CD14-positive monocyte (primary cell): ENCODE data around the gene PLEKHD1. TPM values are rescaled to one million over a fixed set of nuclear protein-coding genes. Genes with fewer than 3 reads are reported as not detected.

Source experiments
- DNase-seq, 3 donors: peaks; one replicate each; pipeline ENCODE4 v3.0.0-alpha.2; 2011 to 2022
- H2AFZ ChIP-seq: 2 replicates; pipeline ENCODE4 v1.6.0; 2012; ENCODE audit warnings: mild to moderate bottlenecking, low read depth, low read length, inconsistent platforms; ENCODE audit not compliant: insufficient read depth, poor library complexity, severe bottlenecking
- H3K27ac ChIP-seq, 2 donors: 1 replicate in 1 of 2; 2 replicates in 1 of 2; pipeline ENCODE4 v1.5.1; 2012 to 2013; ENCODE audit warnings: low read length in 2 of 2, control low read depth in 1 of 2, inconsistent platforms in 1 of 2, low read depth in 1 of 2, mild to moderate bottlenecking in 1 of 2
- H3K27me3 ChIP-seq, 2 donors: one replicate each; pipeline versions ENCODE4 v1.6.0 to v1.6.1; 2011 to 2013; ENCODE audit warnings: low read length in 2 of 2; ENCODE audit not compliant: control insufficient read depth in 2 of 2, insufficient read depth in 2 of 2
- H3K36me3 ChIP-seq, 2 donors: replicated peaks in 1 of 2; 1 replicate in 1 of 2; 2 replicates in 1 of 2; pipeline versions ENCODE4 v1.5.1 to v1.6.1; 2012 to 2013; ENCODE audit warnings: low read length in 2 of 2, control low read depth in 1 of 2, inconsistent platforms in 1 of 2, mild to moderate bottlenecking in 1 of 2; ENCODE audit not compliant: insufficient read depth in 2 of 2, control insufficient read depth in 1 of 2
- H3K4me1 ChIP-seq, 2 donors: 1 replicate in 1 of 2; 2 replicates in 1 of 2; pipeline versions ENCODE4 v1.5.1 to v1.6.1; 2012 to 2013; ENCODE audit warnings: low read length in 2 of 2, control low read depth in 1 of 2, inconsistent platforms in 1 of 2, mild to moderate bottlenecking in 1 of 2, moderate library complexity in 1 of 2; ENCODE audit not compliant: insufficient read depth in 2 of 2, control insufficient read depth in 1 of 2
- H3K4me2 ChIP-seq: replicated peaks from 2 replicates; pipeline ENCODE3; 2012; ENCODE audit warnings: low read length, moderate library complexity, mild to moderate bottlenecking; ENCODE audit not compliant: poor library complexity, severe bottlenecking; ENCODE audit errors: extremely low read depth
- H3K4me3 ChIP-seq, 3 experiments: fragments of 200-600 bp in 1 of 3; sonication (generic) in 1 of 3; replicated peaks in 1 of 3; 1 replicate in 2 of 3; 2 replicates in 1 of 3; pipeline ENCODE4 v1.5.1; 2011 to 2013; ENCODE audit warnings: low read length in 3 of 3, mild to moderate bottlenecking in 3 of 3, control low read depth in 2 of 3, low read depth in 2 of 3, inconsistent platforms in 1 of 3, moderate library complexity in 1 of 3
- H3K79me2 ChIP-seq: 2 replicates; pipeline ENCODE4 v1.6.0; 2012; ENCODE audit warnings: mild to moderate bottlenecking, control low read depth, inconsistent platforms, low read length, moderate library complexity; ENCODE audit not compliant: insufficient read depth
- H3K9ac ChIP-seq: 2 replicates; pipeline ENCODE4 v1.6.0; 2017; ENCODE audit warnings: low read length, mild to moderate bottlenecking; ENCODE audit not compliant: insufficient read depth, poor library complexity, severe bottlenecking
- H3K9me3 ChIP-seq, 2 donors: replicated peaks in 1 of 2; 1 replicate in 1 of 2; 2 replicates in 1 of 2; pipeline versions ENCODE4 v1.5.1 to v1.6.1; 2012 to 2013; ENCODE audit warnings: low read length in 2 of 2, control low read depth in 1 of 2; ENCODE audit not compliant: control insufficient read depth in 1 of 2, insufficient read depth in 1 of 2
- H4K20me1 ChIP-seq: 2 replicates; pipeline ENCODE4 v1.6.0; 2012; ENCODE audit warnings: mild to moderate bottlenecking, low read length, control low read depth, moderate library complexity; ENCODE audit not compliant: insufficient read depth
- H3K27ac Mint-ChIP-seq, 7 donors: one replicate each; pipeline ENCODE4 v1.8.0; 2020; ENCODE audit warnings: mild to moderate bottlenecking in 7 of 7, mixed read lengths in 7 of 7, moderate library complexity in 6 of 7, inconsistent platforms in 2 of 7
- H3K27me3 Mint-ChIP-seq, 3 donors: one replicate each; pipeline ENCODE4 v1.8.0; 2021 to 2022; ENCODE audit warnings: low read depth in 3 of 3, mild to moderate bottlenecking in 3 of 3, mixed read lengths in 3 of 3, moderate library complexity in 3 of 3, inconsistent platforms in 1 of 3
- H3K36me3 Mint-ChIP-seq, 2 donors: one replicate each; pipeline ENCODE4 v1.8.0; 2020; ENCODE audit warnings: mixed read lengths in 2 of 2, inconsistent platforms in 1 of 2, mild to moderate bottlenecking in 1 of 2
- H3K4me1 Mint-ChIP-seq: one replicate; pipeline ENCODE4 v1.8.0; 2020; ENCODE audit warnings: mild to moderate bottlenecking, mixed read lengths
- H3K4me3 Mint-ChIP-seq, 2 donors: one replicate each; pipeline ENCODE4 v1.8.0; 2020; ENCODE audit warnings: mild to moderate bottlenecking in 2 of 2, mixed read lengths in 2 of 2, moderate library complexity in 1 of 2
- H3K9me3 Mint-ChIP-seq, 7 donors: one replicate each; pipeline ENCODE4 v1.8.0; 2020 to 2022; ENCODE audit warnings: mixed read lengths in 7 of 7, mild to moderate bottlenecking in 6 of 7, moderate library complexity in 6 of 7, inconsistent platforms in 2 of 7
- WGBS: methylation state at CpG from one replicate; pipeline ENCODE4 v1.1.5; 2013; ENCODE audit warnings: missing lambda C conversion rate; ENCODE audit not compliant: insufficient coverage; 5-methylcytosine and 5-hydroxymethylcytosine counted together
- intact Hi-C, 2 donors: fragments of 100-400 bp; cut with micrococcal nuclease; formaldehyde crosslinking; loops; one replicate each; pipeline versions ENCODE4 v1.15.0 to v1.15.1; 2023
- polyA plus RNA-seq, 3 donors: library from polyadenylated mRNA; depleted of rRNA in 1 of 3; unstranded in 2 of 3; stranded (reverse) in 1 of 3; fragments of 300-500 nt in 2 of 3; fragments of >200 nt in 1 of 3; fragmentation: Illumina TruSeq in 2 of 3; gene quantifications; 1 replicate in 2 of 3; 2 replicates in 1 of 3; pipeline ENCODE4 v1.2.3, GENCODE V29; 2012 to 2021
- TF ChIP-seq, protein P1 (sequence below): fragments of 200-600 bp; IDR thresholded peaks from one replicate; pipeline ENCODE4 v1.8.0; 2022; ENCODE audit warnings: antibody characterized with exemption, mild to moderate bottlenecking

Gene PLEKHD1
- polyA plus RNA-seq, 3 donors, result 0.09 TPM; not detected in 2

DNA sequence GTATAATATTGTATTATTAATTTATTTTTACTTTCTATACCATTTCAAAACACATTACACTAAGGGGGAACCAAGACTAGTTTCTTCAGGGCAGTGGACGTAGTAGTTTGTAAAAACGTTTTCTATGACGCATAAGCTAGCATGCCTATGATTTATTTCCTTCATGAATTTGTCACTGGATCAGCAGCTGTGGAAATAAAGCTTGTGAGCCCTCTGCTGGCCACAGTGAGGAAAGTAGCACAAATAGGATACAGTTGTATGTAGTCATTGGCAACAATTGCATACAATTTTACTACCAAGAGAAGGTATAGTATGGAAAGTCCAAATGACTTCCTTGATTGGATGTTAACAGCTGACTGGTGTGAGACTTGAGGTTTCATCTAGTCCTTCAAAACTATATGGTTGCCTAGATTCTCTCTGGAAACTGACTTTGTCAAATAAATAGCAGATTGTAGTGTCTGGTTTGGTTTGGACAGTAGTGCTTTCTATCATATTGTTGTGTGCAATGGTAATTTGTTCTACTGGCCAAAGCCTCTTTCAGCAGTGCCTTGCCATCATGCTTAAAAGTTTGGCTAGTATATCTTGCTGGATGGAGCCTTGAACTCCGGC, 24.3 kb upstream of the PLEKHD1 start:
- no peak overlapping the region for H3K4me3 ChIP-seq
- DNase-seq, result peak; percentile 69 to 87 (median 77)
- 100% methylated on average over 1 of the region's 4 CpGs for WGBS
- no peaks in the 10 kb centered on the region for H3K79me2 ChIP-seq
- Mint-ChIP-seq H3K4me1 (no peaks in the 10 kb centered on the region), H3K27ac (peak overlapping the region in 5 of 7 donors; percentile 67 to 93 (median 75)), H3K27me3 (peaks cover 0 to 1% (median 0%) of the 10 kb centered on the region in 3 donors), H3K36me3 (peaks cover 56 to 68% of the 10 kb centered on the region in 2 donors), H3K9me3 (no peaks in the 10 kb centered on the region), H3K4me3 (no peak overlapping the region)
- H3K9ac ChIP-seq, result no peak overlapping the region
- TF ChIP-seq, protein P1, sequence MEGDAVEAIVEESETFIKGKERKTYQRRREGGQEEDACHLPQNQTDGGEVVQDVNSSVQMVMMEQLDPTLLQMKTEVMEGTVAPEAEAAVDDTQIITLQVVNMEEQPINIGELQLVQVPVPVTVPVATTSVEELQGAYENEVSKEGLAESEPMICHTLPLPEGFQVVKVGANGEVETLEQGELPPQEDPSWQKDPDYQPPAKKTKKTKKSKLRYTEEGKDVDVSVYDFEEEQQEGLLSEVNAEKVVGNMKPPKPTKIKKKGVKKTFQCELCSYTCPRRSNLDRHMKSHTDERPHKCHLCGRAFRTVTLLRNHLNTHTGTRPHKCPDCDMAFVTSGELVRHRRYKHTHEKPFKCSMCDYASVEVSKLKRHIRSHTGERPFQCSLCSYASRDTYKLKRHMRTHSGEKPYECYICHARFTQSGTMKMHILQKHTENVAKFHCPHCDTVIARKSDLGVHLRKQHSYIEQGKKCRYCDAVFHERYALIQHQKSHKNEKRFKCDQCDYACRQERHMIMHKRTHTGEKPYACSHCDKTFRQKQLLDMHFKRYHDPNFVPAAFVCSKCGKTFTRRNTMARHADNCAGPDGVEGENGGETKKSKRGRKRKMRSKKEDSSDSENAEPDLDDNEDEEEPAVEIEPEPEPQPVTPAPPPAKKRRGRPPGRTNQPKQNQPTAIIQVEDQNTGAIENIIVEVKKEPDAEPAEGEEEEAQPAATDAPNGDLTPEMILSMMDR, result peak; percentile 82
- no peaks in the 10 kb centered on the region for H4K20me1 ChIP-seq
- intact Hi-C loops, result loop anchor here (2.0 kb wide), 1 partner anchor 217 kb away; no protein-coding TSS in a partner anchor
- peaks cover 56 to 71% of the 10 kb centered on the region in 2 donors for H3K36me3 ChIP-seq
- H3K9me3 ChIP-seq, result no peaks in the 10 kb centered on the region
- no peak overlapping the region for H2AFZ ChIP-seq
- H3K27me3 ChIP-seq, result no peaks in the 10 kb centered on the region
- H3K4me2 ChIP-seq, result no peak overlapping the region
- no peaks in the 10 kb centered on the region for H3K4me1 ChIP-seq
- H3K27ac ChIP-seq, result peak overlapping the region in 1 of 2 donors; percentile 42

DNA sequence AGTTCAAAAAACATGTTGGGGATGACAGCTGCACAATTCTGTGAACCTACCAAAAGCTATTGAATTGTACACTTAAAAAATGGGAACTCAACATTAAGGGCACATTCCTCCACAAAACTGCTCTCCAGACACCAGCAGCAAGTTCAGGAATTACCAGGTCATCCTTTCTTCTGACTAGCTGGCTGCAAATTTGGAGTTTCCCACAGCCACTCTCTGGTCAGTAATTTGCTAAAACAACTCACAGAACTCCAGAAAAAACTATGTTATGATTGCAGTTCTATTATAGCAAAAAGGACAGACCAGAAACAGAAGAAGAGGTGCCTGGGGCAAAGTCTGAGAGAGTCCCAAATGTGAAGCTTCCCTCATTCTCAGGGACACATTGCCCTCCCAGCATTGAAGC, 20.1 kb upstream of the PLEKHD1 start:
- H3K4me3 Mint-ChIP-seq, result no peak overlapping the region
- no peak overlapping the region for H3K27ac Mint-ChIP-seq
- H2AFZ ChIP-seq, result no peak overlapping the region
- peaks cover 11% of the 10 kb centered on the region in 2 donors for H3K4me1 ChIP-seq
- H3K36me3 Mint-ChIP-seq, result peaks cover 27 to 31% of the 10 kb centered on the region in 2 donors
- no peaks in the 10 kb centered on the region for H3K9me3 Mint-ChIP-seq
- peaks cover 17 to 30% of the 10 kb centered on the region in 2 donors for H3K36me3 ChIP-seq
- intact Hi-C loops, result no loop called here
- DNase-seq, result no peak
- no peaks in the 10 kb centered on the region for H4K20me1 ChIP-seq
- TF ChIP-seq, protein P1, result no peak
- H3K27me3 Mint-ChIP-seq, result peaks cover 0 to 7% (median 1%) of the 10 kb centered on the region in 3 donors
- no peak overlapping the region for H3K9ac ChIP-seq
- H3K9me3 ChIP-seq, result no peaks in the 10 kb centered on the region
- H3K27me3 ChIP-seq, result no peaks in the 10 kb centered on the region
- no peak overlapping the region for H3K4me2 ChIP-seq
- H3K4me1 Mint-ChIP-seq, result peaks cover 12% of the 10 kb centered on the region
- no peaks in the 10 kb centered on the region for H3K79me2 ChIP-seq
- no peak overlapping the region for H3K4me3 ChIP-seq
- no peak overlapping the region for H3K27ac ChIP-seq
